ENCODE data around the gene WDR88. TPM values are rescaled to one million over a fixed set of nuclear protein-coding genes. Genes with fewer than 3 reads are reported as not detected.

The WDR88 gene
- total and polyA plus RNA-seq, 2 experiments from 2014 or later: not detected

GRCh38 chr19:33176670-33177416, 44.9 kb downstream of the WDR88 start (continued):
- no peak for TF ChIP-seq EZH2 (IDR thresholded peaks at IDR 0.05; ENCODE audit: low read depth, unreplicated experiment)
- TF ChIP-seq ETS1 (IDR thresholded peaks at IDR 0.05): 0 out of 2 replicates have a peak, but pooled peaks have one; percentile 33
- no peak for TF ChIP-seq JUNB (IDR thresholded peaks at IDR 0.05; ENCODE audit: unreplicated experiment)
- 0 out of 2 replicates have a peak, but pooled peaks have one; percentile 24 for TF ChIP-seq CREB1 (CRISPR knock-in tag; IDR thresholded peaks at IDR 0.05; ENCODE audit: low read depth)
- peak; percentile 97 for TF ChIP-seq POLR2AphosphoS5 (IDR thresholded peaks at IDR 0.05; ENCODE audit: low read depth)
- TF ChIP-seq STAT1 (IDR thresholded peaks at IDR 0.05; ENCODE audit: unreplicated experiment): no peak
- TF ChIP-seq ZNF114 (CRISPR knock-in tag; IDR thresholded peaks at IDR 0.05): no peak

- DNase-seq (ENCODE audit: low spot score): peak; percentile 61
- peak; percentile 16 for ATAC-seq
- peaks cover 5% of the 10 kb centered on the region for H3K4me1 ChIP-seq (ENCODE audit: insufficient read depth)
- H3K9me2 ChIP-seq (ENCODE audit: insufficient read depth): no peaks in the 10 kb centered on the region
- H3K4me3 ChIP-seq: peak overlapping the region; percentile 87
- peaks cover 3% of the 10 kb centered on the region; the same call in 1 of the 3 replicates for H3K36me3 Mint-ChIP-seq (ENCODE audit: low read depth)
- peaks cover 4% of the 10 kb centered on the region; the same call in 1 of the 2 replicates for H4K20me1 ChIP-seq (replicated peaks; ENCODE audit: insufficient read depth)
- peaks cover 16% of the 10 kb centered on the region for H3K27me3 ChIP-seq (ENCODE audit: insufficient read depth)
- H3K9me3 Mint-ChIP-seq: peaks cover 3% of the 10 kb centered on the region; the same call in 2 of the 3 replicates
- no peaks in the 10 kb centered on the region for H3K36me3 ChIP-seq (ENCODE audit: insufficient read depth)
- no peak overlapping the region for H3K27ac ChIP-seq (ENCODE audit: low read depth)
- H3K4me2 ChIP-seq: peak overlapping the region; percentile 95
- peak overlapping the region; percentile 86 for H3K4me3 Mint-ChIP-seq
- no peak for TF ChIP-seq CREB1 (CRISPR knock-in tag; IDR thresholded peaks at IDR 0.05; ENCODE audit: low read depth)
- TF ChIP-seq NANOG (IDR thresholded peaks at IDR 0.05; ENCODE audit: borderline replicate concordance): no peak
- no peak for TF ChIP-seq ZNF114 (CRISPR knock-in tag; IDR thresholded peaks at IDR 0.05)
- TF ChIP-seq ZNF331 (CRISPR knock-in tag; IDR thresholded peaks at IDR 0.05; ENCODE audit: low read depth): no peak
- peak in 1 of 2 experiments; percentile 19; a peak in 1 of 4 replicates for TF ChIP-seq CTCF (conservative IDR thresholded peaks at IDR 0.05; ENCODE audit: low read depth in 2 of 2)
- TF ChIP-seq EZH2phosphoT487 (IDR thresholded peaks at IDR 0.05; ENCODE audit: unreplicated experiment): no peak
- no peak for TF ChIP-seq REST (IDR thresholded peaks at IDR 0.05; ENCODE audit: unreplicated experiment)
- TF ChIP-seq POLR2AphosphoS5 (IDR thresholded peaks at IDR 0.05; ENCODE audit: low read depth): no peak
- H2AFZ ChIP-seq: peak overlapping the region; percentile 93
- peaks cover 14% of the 10 kb centered on the region; the same call in 2 of the 3 replicates for H3K4me1 Mint-ChIP-seq
- peaks cover 18% of the 10 kb centered on the region for H3K27me3 Mint-ChIP-seq (ENCODE audit: insufficient read depth, low read depth, poor library complexity)
- no peak overlapping the region for H3K27ac Mint-ChIP-seq
- no peaks in the 10 kb centered on the region; the same call in 1 of the 2 replicates for H3K79me2 ChIP-seq (replicated peaks; ENCODE audit: insufficient read depth)
- peaks cover 5% of the 10 kb centered on the region; the same call in 1 of the 2 replicates for H3F3A ChIP-seq (replicated peaks; ENCODE audit: low read depth)
Measured at GRCh38 chr19:33177417-33177979, 45.6 kb downstream of the WDR88 start.
